Astrocyte (in vitro differentiated cells and primary cell): Measurements from ENCODE around the gene FLT3.

Source experiments
- CTCF ChIP-seq: IDR thresholded peaks from 2 replicates; pipeline ENCODE4 v1.5.1; 2011; ENCODE audit warnings: low read depth, mild to moderate bottlenecking, inconsistent platforms, low read length, moderate library complexity; ENCODE audit not compliant: insufficient read depth
- EZH2 ChIP-seq: IDR thresholded peaks from 2 replicates; pipeline ENCODE4 v1.6.1; 2012; ENCODE audit warnings: mild to moderate bottlenecking, low read length, inconsistent platforms; ENCODE audit not compliant: insufficient read depth

GRCh38 chr13:27961227-27962085 is 138.9 kb downstream of the FLT3 start:
- TF ChIP-seq CTCF (no peak), EZH2 (no peak)
